ENCODE measurements around the gene ALDH7A1.
"Not testable (repeated sequence)": the region's sequence is repeated elsewhere in the genome, so short reads cannot be mapped to it uniquely, and the experiment has no call there.

Gene ALDH7A1

DNA sequence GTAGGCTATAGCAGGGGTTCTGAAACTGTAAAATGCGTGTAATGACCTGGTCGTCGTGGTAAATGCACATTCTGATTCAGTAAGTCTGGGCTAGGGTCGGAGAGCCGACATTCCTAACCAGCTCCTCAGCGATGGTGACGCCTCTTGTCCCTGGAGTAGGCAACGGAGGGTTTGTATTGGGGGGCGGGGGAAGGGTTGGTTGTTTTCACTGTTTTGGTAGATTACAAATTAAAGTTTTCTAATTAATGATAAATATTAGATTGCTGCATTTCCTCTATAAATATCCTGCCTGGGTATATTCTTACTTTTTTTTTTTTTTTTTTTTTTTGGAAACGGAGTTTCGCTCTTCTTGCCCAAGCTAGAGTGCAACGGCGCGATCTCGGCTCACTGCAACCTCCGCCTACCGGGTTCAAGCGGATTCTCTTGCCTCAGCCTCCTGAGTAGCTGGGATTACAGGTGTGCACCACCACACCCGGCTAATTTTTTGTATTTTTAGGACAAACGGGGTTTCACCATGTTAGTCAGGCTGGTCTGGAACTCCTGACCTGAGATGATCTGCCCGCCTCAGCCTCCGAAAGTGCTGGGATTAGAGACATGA lies 566 bp upstream of the ALDH7A1 start:
- no peak for DNase-seq

DNA sequence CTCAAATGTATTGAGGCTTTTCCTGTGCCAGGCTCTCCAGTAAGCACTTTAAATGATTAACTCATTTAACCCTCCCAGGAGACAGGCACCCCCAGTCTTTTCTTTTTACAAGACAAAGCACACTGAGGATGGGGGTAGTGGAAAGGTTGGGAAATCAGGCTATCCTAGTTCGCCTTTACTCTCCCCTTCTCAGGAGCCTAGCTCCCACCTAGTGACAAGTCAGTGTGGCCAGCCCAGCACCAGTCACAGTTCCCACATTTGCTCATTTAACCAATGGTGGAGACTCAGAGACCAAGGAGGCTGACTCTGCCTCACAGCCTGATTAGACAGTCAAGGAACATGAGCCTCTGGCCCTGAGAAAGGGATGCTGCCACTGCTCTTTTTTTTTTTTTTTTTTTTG lies 3.5 kb downstream of the ALDH7A1 start:
- DNase-seq: no peak

DNA sequence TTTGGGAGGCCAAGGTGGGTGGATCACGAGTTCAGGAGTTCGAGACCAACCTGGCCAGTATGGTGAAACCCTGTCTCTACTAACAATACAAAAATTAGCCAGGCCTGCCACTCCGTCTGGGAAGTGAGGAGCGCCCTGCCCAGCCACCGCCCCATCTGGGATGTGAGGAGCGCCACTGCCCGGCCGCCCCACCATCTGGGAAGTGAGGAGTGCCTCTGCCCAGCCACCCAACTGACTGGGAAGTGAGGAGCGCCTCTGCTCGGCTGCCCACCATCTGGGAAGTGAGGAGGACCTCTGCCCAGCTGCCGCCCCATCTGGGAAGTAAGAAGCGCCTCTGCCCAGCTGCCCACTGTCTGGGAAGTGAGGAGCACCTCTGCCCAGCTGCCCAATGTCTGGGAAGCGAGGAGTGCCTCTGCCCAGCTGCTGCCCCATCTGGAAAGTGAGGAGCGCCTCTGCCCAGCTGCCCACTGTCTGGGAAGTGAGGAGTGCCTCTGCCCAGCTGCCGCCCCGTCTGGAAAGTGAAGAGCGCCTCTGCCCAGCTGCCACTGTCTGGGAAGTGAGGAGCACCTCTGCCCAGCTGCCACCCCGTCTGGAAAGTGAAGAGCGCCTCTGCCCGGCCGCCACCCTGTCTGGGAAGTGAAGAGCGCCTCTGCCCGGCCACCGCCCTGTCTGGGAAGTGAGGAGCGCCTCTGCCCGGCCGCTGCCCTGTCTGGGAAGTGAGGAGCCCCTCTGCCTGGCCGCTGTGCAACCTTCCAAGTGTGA lies 5.3 kb downstream of the ALDH7A1 start:
- DNase-seq: no peak

DNA sequence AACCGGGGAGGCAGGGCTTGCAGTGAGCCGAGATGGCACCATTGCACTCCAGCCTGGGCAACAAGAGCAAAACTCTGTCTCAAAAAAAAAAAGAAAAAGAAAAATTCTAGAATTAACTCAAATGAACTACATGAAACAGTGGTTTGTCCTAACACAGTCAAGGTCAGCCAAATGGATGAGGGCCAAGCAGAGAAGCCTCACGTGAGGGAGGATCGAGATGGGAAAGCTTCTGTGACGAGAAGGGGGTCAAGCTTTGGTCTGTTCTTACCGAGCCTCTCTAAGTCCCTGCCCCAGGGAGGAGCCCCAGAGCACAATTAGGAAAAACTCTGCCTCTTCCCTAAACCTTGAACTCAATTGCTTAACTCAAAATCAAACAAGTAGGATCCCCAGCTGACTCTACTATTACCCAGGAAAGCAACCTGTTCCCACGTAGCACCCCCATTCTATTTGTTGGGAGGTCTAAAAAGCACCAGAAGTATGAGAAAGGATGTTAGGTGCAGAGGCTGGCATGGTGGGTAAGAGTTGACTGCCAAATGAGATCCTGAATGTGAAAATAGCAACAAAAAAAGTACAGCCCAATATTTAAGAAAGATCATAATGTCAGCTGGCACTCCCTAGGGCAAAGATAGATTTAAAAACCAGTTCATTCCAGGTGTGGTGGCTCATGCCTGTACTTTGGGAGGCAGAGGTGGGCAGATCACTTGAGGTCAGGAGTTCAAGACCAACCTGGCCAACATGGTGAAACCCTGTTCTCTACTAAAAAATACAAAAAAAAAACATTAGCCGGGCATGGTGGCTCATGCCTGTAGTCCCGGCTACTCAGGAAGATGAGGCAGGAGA lies 7.2 kb downstream of the ALDH7A1 start:
- DNase-seq: no peak

DNA sequence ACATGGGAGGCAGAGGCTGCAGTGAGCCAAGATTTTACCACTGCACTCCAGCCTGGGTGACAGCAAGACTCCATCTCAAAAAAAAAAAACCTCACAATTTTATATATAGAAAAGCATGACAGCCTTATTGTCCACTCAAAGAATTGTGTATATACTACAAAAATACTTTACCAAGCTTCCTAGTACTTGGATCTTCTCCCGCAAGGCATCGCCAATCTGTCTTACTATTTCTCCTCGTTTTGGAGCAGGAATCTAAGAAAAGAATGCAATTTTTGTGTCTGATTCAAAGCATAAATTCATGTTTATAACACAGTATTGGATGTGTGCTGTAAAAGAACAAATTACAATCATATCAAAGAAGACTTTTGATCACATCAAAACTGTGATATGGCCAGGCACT lies 11.3 kb downstream of the ALDH7A1 start:
- no peak for DNase-seq

DNA sequence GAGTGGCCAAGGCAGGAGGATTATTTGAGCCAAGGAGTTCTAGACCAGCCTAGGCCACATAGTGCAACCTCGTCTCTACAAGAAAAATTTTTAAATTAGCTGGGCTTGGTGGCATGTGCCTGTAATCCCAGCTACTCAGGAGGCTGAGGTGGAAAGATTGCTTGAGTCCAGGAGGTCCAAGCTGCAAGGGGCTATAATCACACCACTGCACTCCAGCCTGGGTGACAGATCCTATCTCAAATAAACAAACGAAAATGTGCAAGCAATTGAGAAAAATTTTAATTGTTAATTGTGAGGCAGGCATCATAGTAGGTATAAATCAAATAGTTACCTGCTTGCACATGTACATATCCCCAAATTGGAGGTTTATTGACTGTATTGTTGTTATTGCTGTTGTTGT lies 15.3 kb downstream of the ALDH7A1 start:
- no peak for DNase-seq

DNA sequence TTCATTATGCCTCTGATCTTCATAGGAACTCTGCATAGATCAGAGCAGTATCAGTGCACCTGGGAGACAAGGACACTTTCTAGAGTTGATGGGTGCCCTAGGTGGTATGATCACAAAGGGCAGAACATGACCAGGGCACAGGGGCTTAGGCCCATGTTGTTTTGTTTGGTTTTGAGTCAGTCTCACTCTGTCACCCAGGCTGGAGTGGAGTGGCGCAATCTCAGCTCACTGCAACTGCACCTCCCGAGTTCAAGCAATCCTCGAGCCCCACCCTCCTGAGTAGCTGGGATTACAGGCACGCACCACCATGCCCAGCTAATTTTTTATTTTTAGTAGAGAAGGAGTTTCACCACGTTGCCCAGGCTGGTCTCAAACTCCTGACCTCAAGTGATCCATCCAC lies 17.6 kb downstream of the ALDH7A1 start:
- DNase-seq: no peak

DNA sequence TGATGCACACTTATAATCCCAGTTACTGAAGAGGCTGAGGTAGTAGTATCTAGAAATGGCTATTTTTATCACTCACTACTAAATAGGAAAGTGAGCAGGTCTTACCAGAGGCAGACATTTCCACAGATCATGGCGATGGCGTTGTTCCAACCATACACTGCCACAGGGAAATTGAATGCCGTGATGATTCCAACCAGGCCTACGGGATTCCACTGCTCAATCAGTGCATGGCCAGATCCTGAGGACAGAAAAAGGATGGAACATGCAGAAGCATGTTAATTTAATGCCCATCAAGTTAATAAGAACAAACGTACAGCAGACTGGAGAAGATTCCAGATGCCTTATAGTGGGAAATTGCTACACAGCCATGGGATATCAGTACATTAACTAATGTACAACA lies 18.0 kb downstream of the ALDH7A1 start:
- DNase-seq: no peak

DNA sequence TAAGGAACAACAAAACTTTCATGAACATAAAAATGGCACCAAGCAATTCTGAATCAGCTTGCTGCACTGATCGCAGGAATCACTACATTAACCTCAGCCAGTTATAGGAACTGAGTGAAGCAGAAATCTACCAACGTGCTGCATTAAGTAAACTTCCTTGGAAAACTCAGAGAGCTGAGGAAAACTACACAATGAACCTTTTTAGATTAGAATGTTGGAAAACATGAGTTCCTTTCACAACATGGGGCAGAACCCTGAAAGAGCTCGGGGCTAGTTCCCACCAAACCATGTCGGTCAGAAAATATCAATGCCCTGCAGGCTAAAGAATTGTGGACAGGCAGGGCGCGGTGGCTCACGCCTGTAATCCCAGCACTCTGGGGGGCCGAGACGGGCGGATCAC lies 19.4 kb downstream of the ALDH7A1 start:
- no peak for DNase-seq

DNA sequence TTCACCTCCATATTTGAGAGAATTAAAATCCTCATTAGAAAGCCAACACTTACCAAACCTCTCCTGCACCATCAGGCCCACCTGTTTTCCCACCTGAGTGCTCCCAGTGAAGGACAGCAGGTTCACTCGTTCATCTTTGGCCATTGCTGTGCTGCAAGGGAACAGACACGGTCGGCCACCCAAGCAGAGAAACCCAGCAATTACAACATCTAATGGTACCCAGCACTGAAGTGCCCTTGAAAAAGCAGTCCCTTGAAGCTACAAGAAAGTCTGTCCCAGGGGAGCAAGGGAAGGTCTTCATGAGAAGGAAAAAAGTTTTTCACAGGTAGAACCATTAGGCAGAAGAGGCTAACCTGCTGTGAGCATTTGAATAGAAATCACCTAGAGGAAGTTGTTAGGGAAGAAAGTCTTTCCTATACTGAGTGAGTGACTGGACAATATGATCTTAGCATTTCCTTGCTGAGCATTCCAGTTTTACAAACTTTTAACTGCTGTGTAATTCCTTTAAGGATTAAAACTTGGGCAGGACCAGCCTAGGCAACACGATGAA lies 26.7 kb downstream of the ALDH7A1 start:
- DNase-seq: no peak

DNA sequence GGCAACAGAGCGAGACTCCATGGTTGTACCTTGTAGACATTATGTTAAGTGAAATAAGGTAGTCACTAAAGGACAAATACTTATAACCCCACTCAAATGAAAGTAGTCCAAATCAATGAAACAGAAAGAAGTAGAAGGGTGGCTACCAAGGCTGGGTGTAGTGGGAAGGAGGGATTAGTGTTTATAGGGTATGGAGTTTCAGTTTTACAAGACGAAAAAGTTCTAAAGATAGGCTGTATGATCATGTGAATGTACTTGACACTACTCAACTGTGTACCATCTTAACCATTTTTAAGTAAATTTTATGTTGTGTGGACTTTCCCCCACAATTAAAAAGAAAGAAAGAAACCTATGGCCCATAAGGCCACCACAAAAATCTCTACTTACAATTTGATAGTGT lies 32.2 kb downstream of the ALDH7A1 start:
- no peak for DNase-seq

DNA sequence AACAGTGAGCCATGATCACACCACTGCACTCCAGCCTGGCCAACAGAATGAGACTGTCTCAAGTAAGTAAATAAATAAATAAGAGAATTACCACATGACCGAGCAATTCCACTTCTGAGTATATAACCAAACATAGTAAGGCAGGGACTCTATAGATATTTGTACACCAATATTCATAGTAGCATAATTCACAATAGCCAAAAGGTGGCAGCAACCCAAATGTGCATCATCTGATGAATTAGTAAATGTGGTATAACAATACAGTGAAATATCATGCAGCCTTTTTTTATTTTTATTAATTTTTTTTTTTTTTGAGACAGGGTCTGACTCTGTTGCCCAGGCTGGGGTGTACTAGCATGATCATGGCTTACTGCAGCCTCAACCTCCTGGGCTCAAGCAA lies 33.1 kb downstream of the ALDH7A1 start:
- no peak for DNase-seq

DNA sequence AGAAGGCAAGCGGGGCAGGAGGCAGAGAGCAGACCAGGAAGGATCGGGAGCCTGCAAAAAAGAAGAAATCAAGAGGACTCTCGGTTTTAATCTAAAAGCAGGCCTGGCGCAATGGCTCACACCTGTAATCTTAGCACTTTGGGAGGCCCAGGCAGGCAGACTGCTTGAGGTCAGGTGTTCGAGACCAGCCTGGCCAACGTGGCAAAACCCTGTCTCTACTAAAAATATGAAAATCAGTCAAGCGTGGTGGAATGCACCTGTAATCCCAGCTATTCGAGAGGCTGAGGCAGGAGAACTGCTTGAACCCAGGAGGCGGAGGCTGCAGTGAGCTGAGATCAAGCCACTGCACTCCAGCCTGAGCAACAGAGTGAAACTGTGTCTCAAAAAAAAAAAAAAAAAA lies 39.9 kb downstream of the ALDH7A1 start:
- DNase-seq: not testable (repeated sequence)

DNA sequence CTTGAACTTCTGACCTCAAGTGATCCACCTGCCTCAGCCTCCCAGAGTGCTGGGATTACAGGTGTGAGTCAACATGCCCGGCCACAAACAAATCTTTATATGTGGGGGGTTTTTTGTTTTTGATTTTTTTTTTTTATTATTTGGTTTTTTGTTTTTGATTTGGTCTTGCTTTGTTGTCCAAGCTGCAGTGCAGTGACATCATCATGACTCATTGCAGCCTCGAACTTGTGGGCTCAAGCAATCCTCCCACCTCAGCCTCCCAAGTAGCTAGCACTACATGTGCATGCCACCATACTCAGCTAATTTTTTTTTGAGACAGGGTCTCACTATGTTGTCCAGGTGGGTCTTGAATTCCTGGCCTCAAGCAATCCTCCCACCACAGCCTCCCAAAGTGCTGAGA lies 42.4 kb downstream of the ALDH7A1 start:
- no peak for DNase-seq

DNA sequence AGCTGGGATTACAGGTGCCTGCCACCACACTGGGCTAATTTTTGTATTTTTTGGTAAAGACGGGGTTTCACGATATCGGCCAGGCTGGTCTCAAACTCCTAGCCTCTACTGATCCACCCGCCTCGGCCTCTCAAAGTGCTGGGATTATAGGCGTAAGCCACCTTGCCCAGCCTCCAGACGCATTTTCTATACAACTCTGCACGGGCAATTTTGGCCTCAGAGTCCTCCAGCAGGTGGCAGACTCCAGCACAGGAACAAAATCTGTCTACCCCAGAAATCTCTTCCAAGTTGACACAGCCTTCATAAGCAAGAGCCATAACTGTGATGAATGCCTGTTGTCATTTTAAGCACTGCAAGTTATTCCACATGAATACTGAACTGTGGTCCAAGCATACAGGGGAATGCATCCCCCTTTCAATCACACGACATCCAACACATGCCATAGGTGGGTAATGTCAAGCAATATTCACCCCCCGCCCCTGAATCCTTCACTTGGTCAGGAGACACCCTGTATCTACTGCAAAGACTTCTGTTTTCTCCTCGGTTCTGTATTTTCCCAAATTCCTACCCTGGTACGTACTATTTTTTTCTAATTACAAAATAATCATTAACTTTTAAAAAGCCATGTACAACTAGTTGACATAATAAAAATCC lies 50.8 kb downstream of the ALDH7A1 start:
- peak in 2 of 51 donors; percentile 3 to 6 for DNase-seq

DNA sequence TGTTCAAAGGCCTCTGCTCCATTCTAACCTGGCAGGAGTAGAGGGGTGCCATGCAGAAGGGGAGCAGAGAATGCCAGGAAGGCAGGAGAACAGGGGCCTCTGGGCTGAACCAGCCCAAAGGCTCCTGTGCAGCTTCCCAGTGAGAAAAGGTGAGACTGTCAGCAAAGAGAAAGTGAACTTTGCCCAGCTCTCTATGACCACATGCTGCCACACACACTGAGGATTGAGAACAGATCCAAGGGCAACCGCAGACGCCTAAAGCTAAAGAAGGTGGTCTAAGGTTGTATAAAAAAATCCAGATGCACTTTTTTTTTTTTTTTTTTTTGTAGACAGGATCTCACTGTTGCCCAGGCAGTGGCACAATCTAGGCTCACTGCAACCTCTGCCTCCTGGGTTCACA lies 51.4 kb downstream of the ALDH7A1 start:
- no peak for DNase-seq

DNA sequence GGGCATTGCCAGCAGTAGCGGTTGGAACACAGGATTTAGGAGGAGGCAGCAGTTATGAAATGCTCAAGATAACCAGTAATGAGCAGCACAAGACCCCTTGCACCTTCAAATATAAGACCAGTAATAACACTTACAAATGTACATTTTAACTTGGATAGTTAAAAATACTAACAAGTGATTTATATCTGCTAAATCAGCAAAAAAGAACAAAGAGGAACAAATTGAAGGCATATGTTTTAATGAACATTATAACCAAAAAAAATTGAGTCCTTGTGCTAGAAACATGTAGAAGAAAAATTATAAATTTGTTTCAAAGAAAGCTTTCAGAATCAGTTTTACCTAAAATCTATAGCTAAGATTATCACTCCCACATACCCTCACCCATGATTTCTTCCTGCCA lies 52.0 kb downstream of the ALDH7A1 start:
- no peak for DNase-seq

DNA sequence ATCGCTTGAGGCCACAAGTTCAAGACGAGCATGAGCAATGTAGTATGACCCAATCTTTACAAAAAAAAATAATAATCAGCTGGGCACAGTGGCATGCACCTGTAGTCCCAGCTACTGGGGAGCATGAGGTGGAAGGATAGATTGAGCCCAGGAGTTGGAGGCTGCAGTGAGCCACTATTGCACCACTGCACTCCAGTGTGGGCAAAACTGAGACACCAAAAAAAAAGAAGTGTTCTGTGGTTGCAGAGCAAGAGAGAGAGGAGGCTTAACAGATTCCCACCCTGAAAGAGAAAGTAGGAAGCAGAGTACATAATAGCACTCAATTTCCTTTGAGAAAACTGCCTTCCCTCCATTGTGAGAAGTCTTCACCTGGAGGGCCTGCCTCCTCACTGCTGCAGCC lies 52.6 kb downstream of the ALDH7A1 start:
- no peak for DNase-seq

DNA sequence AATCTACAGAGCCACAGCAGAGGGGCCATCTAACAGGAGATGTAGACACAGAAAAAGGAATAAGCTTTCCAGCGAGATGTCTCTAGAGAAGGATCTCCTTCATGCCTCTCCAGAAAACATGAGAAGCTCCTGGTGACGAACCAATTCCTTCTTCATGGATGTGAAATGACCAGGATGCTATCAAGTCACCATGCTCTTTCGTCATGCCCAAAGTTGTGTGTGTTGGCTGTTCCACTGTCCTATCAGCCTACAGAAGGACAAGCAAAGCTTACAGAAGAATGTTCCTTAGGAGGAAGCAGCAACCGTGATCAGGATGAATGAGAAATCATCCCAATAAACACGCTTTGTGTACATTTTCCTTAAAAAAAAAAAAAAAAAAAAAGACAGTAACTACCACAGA lies 54.4 kb downstream of the ALDH7A1 start:
- DNase-seq: no peak

DNA sequence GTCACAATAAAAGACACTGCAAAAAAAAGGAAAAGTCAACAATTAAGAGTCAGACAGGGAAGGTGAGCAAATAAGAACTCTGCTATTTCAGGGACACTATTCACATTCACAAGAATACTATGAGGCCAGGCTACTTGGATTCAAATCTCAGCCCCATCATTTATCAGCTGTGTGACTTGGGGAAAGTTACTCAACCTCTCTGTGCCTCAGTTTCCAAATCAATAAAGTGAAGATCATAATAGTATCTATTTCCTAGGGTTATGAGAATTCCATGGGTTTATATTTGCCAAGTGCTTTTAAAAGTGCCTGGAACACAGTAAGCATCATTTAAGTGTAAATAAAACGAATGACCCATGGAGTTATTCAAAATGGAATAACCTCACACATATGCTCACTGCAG lies 56.4 kb downstream of the ALDH7A1 start:
- no peak for DNase-seq

DNA sequence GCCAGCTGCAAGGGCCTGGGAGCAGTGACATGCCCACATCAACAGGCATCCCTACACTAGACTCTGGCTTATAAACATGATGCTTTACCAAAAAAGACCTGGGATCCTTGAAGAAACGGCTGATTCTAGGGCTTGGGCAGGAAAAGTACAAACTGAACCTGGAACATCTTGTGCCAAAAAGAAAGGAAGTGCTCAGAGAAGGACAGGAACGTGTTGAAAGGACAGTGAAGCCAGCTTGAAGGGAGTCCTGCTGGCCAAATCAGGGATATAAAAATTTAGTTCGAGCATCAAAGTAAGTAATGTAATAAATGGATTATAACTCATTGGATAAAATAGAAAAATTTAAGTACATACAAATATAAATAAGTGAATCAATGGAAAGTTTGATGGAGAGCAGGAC lies 58.1 kb downstream of the ALDH7A1 start:
- no peak for DNase-seq

Data from hypothalamus (tissue), 51 donors.